Hepatocyte (in vitro differentiated cells): ENCODE data around the gene MTA3.

Source experiments
- CTCF ChIP-seq: fragments of 200-600 bp; sonication (generic); IDR thresholded peaks from 2 replicates; pipeline ENCODE4 v1.5.1; 2016; ENCODE audit warnings: antibody characterized with exemption, mild to moderate bottlenecking; ENCODE audit not compliant: poor library complexity
- EZH2 ChIP-seq: fragments of 200-600 bp; sonication (generic); IDR thresholded peaks from 2 replicates; pipeline ENCODE4 v1.6.1; 2016; ENCODE audit warnings: antibody characterized with exemption, mild to moderate bottlenecking, borderline replicate concordance
- EZH2phosphoT487 ChIP-seq: fragments of 200-600 bp; sonication (generic); IDR thresholded peaks from one replicate; pipeline ENCODE4 v1.6.1; 2018; ENCODE audit warnings: antibody characterized with exemption, mild to moderate bottlenecking, low read depth, moderate library complexity; ENCODE audit not compliant: unreplicated experiment, severe bottlenecking

- TF ChIP-seq EZH2phosphoT487 (no peak), CTCF (no peak), EZH2 (no peak)
Measured at GRCh38 chr2:42585779-42586178, 17.3 kb downstream of the MTA3 start.
